Neuronal stem cell (in vitro differentiated cells): Measurements from ENCODE around the gene RPGRIP1.

Experiments used
- DNase-seq: peaks from one replicate; pipeline ENCODE4 v3.0.0-alpha.2; 2013; ENCODE audit warnings: low spot score
- H2AFZ ChIP-seq: one replicate; pipeline ENCODE4 v1.6.1; 2013; ENCODE audit warnings: mild to moderate bottlenecking, low read length, inconsistent platforms
- H2AK5ac ChIP-seq: 2 replicates; pipeline ENCODE4 v1.6.1; 2013; ENCODE audit warnings: low read depth, mild to moderate bottlenecking, inconsistent platforms, low read length, moderate library complexity, mixed read lengths
- H2BK120ac ChIP-seq: 2 replicates; pipeline ENCODE4 v1.6.1; 2013; ENCODE audit warnings: low read depth, mild to moderate bottlenecking, inconsistent platforms, low read length, moderate library complexity, mixed read lengths
- H2BK12ac ChIP-seq: one replicate; pipeline ENCODE4 v1.6.1; 2013; ENCODE audit warnings: low read length, inconsistent platforms
- H2BK15ac ChIP-seq: 2 replicates; pipeline ENCODE4 v1.6.1; 2013; ENCODE audit warnings: mild to moderate bottlenecking, low read length, inconsistent platforms, mixed read lengths
- H2BK5ac ChIP-seq: one replicate; pipeline ENCODE4 v1.6.1; 2013; ENCODE audit warnings: inconsistent platforms, mild to moderate bottlenecking, low read length, moderate library complexity
- H3K14ac ChIP-seq: one replicate; pipeline ENCODE4 v1.6.1; 2013; ENCODE audit warnings: low read length, inconsistent platforms
- H3K18ac ChIP-seq: 2 replicates; pipeline ENCODE4 v1.6.1; 2013; ENCODE audit warnings: low read length, inconsistent platforms
- H3K23ac ChIP-seq: 2 replicates; pipeline ENCODE4 v1.6.1; 2013; ENCODE audit warnings: low read depth, mild to moderate bottlenecking, mixed read lengths, low read length, inconsistent platforms; ENCODE audit not compliant: poor library complexity
- H3K27ac ChIP-seq: replicated peaks from 3 replicates; pipeline ENCODE4 v1.5.1; 2013; ENCODE audit warnings: low read length, inconsistent platforms
- H3K27me3 ChIP-seq, 3 experiments: 2 replicates each; pipeline ENCODE4 v1.6.1; 2013; ENCODE audit warnings: low read length in 3 of 3, mild to moderate bottlenecking in 2 of 3, inconsistent platforms in 1 of 3, low read depth in 1 of 3, mixed read lengths in 1 of 3, moderate library complexity in 1 of 3; ENCODE audit not compliant: control insufficient read depth in 3 of 3, insufficient read depth in 3 of 3
- H3K36me3 ChIP-seq, 2 donors: replicated peaks in 1 of 2; 2 replicates each; pipeline ENCODE4 v1.6.1; 2013; ENCODE audit warnings: low read length in 2 of 2; ENCODE audit not compliant: control insufficient read depth in 2 of 2, insufficient read depth in 2 of 2
- H3K4ac ChIP-seq: 2 replicates; pipeline ENCODE4 v1.6.1; 2013; ENCODE audit warnings: inconsistent platforms, mild to moderate bottlenecking, low read length, moderate library complexity
- H3K4me1 ChIP-seq, 2 donors: 1 replicate in 1 of 2; 2 replicates in 1 of 2; pipeline ENCODE4 v1.6.1; 2013; ENCODE audit warnings: low read length in 2 of 2, low read depth in 1 of 2; ENCODE audit not compliant: control insufficient read depth in 2 of 2, insufficient read depth in 1 of 2
- H3K4me2 ChIP-seq: one replicate; pipeline ENCODE4 v1.6.1; 2013; ENCODE audit warnings: mild to moderate bottlenecking, low read length, inconsistent platforms; ENCODE audit not compliant: insufficient read depth, poor library complexity, severe bottlenecking
- H3K4me3 ChIP-seq, 2 donors: 2 replicates each; pipeline ENCODE4 v1.5.1; 2013; ENCODE audit warnings: low read length in 2 of 2, mild to moderate bottlenecking in 2 of 2, inconsistent platforms in 1 of 2, moderate library complexity in 1 of 2
- H3K79me1 ChIP-seq: one replicate; pipeline ENCODE4 v1.6.1; 2013; ENCODE audit warnings: low read depth, mild to moderate bottlenecking, inconsistent platforms, low read length, moderate library complexity
- H3K9ac ChIP-seq: one replicate; pipeline ENCODE4 v1.6.1; 2013; ENCODE audit warnings: mild to moderate bottlenecking, low read depth, low read length, inconsistent platforms; ENCODE audit not compliant: poor library complexity
- H3K9me3 ChIP-seq, 2 donors: replicated peaks in 1 of 2; 2 replicates each; pipeline versions ENCODE3 to v1.6.1; 2013; ENCODE audit warnings: low read length in 2 of 2, mild to moderate bottlenecking in 2 of 2, inconsistent platforms in 1 of 2, low read depth in 1 of 2, mixed read lengths in 1 of 2, moderate library complexity in 1 of 2; ENCODE audit not compliant: control insufficient read depth in 2 of 2, insufficient read depth in 1 of 2
- H4K8ac ChIP-seq: one replicate; pipeline ENCODE4 v1.6.1; 2013; ENCODE audit warnings: low read depth, mild to moderate bottlenecking, inconsistent platforms, low read length, moderate library complexity
- H4K91ac ChIP-seq: one replicate; pipeline ENCODE4 v1.6.1; 2013; ENCODE audit warnings: low read length, low read depth, mild to moderate bottlenecking, inconsistent platforms; ENCODE audit not compliant: poor library complexity
- WGBS, 2 donors: extraction: QIAGEN DNeasy Blood & Tissue Kit; methylation state at CpG; one replicate each; pipeline ENCODE4 v1.1.7; 2013; ENCODE audit warnings: missing lambda C conversion rate in 2 of 2, mixed read lengths in 1 of 2; ENCODE audit not compliant: insufficient read length in 2 of 2, insufficient replicate concordance in 1 of 2; ENCODE audit errors: extremely low coverage in 2 of 2; 5-methylcytosine and 5-hydroxymethylcytosine counted together

RPGRIP1 gene

DNA sequence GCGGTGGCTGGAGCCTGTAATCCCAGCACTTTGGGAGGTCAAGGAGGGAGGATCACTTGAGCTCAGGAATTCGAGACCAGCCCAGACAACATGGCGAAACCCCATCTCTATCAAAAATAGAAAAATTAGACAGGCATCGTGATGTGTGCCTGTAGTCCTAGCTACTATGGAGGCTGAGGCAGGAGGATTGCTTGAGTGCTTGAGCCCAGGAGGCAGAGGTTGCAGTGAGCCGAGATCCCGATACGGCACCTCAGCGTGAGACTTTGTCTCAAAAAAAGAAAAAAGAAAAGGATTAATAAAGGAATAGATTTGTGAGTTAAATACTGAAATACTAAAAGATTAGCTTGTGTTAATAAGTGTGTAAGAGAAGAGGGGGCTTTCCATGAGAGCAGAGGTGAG is 29.4 kb downstream of the RPGRIP1 start:
- Histone ChIP-seq H3K27ac (no peak overlapping the region), H2BK12ac (no peak overlapping the region), H3K23ac (no peak overlapping the region), H3K4me1 (peaks cover 0 to 1% of the 10 kb centered on the region in 2 donors), H3K9me3 (no peaks in the 10 kb centered on the region), H2AK5ac (no peak overlapping the region), H3K79me1 (no peaks in the 10 kb centered on the region), H3K27me3 (no peaks in the 10 kb centered on the region), H2BK15ac (no peak overlapping the region), H2BK5ac (no peak overlapping the region), H3K36me3 (no peaks in the 10 kb centered on the region), H2BK120ac (no peak overlapping the region), H3K4me2 (peak overlapping the region; percentile 46), H2AFZ (peak overlapping the region; percentile 84), H3K4me3 (no peak overlapping the region), H3K9ac (no peak overlapping the region), H4K8ac (no peak overlapping the region), H4K91ac (no peak overlapping the region), H3K14ac (no peak overlapping the region), H3K18ac (no peak overlapping the region), H3K4ac (no peak overlapping the region)
- WGBS, 2 donors, result no CpG with 5 or more reads among the region's 8 CpGs
- DNase-seq, result no peak

DNA sequence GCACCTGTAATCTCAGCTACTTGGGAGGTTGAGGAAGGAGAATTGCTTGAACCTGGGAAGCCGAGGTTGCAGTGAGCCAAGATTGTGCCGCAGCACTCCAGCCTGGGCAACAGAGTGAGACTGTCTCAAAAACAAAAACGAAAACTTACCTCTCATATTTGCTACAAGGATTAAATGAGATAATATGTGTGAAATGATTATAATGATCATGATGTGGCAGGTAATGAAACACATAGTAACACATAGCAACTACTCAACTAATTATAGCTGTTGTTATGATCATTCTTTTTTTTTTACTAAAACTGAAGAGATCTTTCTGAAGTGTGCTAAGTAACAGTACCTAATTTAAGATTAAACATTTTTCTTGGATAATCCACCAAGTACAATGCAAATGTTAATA is 30.1 kb downstream of the RPGRIP1 start:
- no peak overlapping the region for H3K9ac ChIP-seq
- no peaks in the 10 kb centered on the region for H3K79me1 ChIP-seq
- no peak overlapping the region for H3K4ac ChIP-seq
- H2AFZ ChIP-seq, result no peak overlapping the region
- H3K27ac ChIP-seq, result no peak overlapping the region
- no peak overlapping the region for H3K23ac ChIP-seq
- H2BK5ac ChIP-seq, result no peak overlapping the region
- peaks cover 0 to 1% of the 10 kb centered on the region in 2 donors for H3K4me1 ChIP-seq
- H3K14ac ChIP-seq, result no peak overlapping the region
- no peak overlapping the region for H2BK15ac ChIP-seq
- H4K91ac ChIP-seq, result no peak overlapping the region
- no peaks in the 10 kb centered on the region for H3K36me3 ChIP-seq
- no peak for DNase-seq
- no peak overlapping the region for H3K4me2 ChIP-seq
- H4K8ac ChIP-seq, result no peak overlapping the region
- no CpG with 5 or more reads among the region's 3 CpGs for WGBS, 2 donors
- H3K9me3 ChIP-seq, result no peaks in the 10 kb centered on the region
- no peak overlapping the region for H2AK5ac ChIP-seq
- H3K18ac ChIP-seq, result no peak overlapping the region
- H3K27me3 ChIP-seq, result no peaks in the 10 kb centered on the region
- H3K4me3 ChIP-seq, result no peak overlapping the region
- H2BK120ac ChIP-seq, result no peak overlapping the region
- no peak overlapping the region for H2BK12ac ChIP-seq

DNA sequence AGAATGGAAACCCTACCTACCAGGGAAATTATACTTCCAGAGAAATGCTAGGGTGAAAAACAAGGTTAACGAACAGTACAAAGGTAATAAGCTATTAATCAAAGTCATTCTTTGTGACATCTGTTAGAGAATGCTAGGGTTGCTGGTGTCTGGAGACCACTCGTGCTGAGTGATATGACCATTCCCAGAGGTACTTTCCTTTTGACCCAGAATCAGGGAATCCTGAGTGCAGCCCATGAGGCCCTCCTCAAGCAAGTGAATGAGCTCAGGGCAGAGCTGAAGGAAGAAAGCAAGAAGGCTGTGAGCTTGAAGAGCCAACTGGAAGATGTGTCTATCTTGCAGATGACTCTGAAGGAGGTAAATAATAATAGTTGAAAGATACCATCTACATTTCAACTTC is 31.7 kb downstream of the RPGRIP1 start:
- no peak overlapping the region for H3K27ac ChIP-seq
- H3K18ac ChIP-seq, result no peak overlapping the region
- no peak overlapping the region for H4K91ac ChIP-seq
- no peak overlapping the region for H2BK120ac ChIP-seq
- H3K9ac ChIP-seq, result no peak overlapping the region
- H4K8ac ChIP-seq, result no peak overlapping the region
- no peak overlapping the region for H3K4me2 ChIP-seq
- no peaks in the 10 kb centered on the region for H3K9me3 ChIP-seq
- H3K14ac ChIP-seq, result no peak overlapping the region
- H3K79me1 ChIP-seq, result no peaks in the 10 kb centered on the region
- no peaks in the 10 kb centered on the region for H3K27me3 ChIP-seq
- peaks cover 0 to 1% of the 10 kb centered on the region in 2 donors for H3K4me1 ChIP-seq
- no peak for DNase-seq
- H2AFZ ChIP-seq, result no peak overlapping the region
- H3K4me3 ChIP-seq, result no peak overlapping the region
- no peak overlapping the region for H2BK15ac ChIP-seq
- WGBS, 2 donors, result no CpG with 5 or more reads among the region's 2 CpGs
- H2BK12ac ChIP-seq, result no peak overlapping the region
- no peak overlapping the region for H3K4ac ChIP-seq
- H2AK5ac ChIP-seq, result no peak overlapping the region
- no peak overlapping the region for H2BK5ac ChIP-seq
- H3K36me3 ChIP-seq, result no peaks in the 10 kb centered on the region
- H3K23ac ChIP-seq, result no peak overlapping the region

DNA sequence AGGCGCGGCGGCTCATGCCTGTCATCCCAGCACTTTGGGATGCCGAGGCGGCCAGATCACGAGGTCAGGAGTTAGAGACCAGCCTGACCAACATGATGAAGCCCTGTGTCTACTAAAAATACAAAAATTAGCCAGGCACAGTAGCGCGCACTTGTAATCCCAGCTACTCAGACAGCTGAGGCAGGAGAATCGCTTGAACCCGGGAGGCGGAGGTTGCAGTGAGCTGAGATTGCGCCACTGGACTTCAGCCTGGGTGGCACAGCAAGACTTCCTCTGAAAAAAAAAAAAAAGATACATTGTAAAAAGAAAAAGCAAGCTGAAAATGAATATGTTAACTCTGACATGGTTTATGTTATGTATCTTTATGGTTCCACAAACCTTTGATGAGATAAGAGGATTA is 33.6 kb downstream of the RPGRIP1 start:
- no peak for DNase-seq
- H2BK5ac ChIP-seq, result no peak overlapping the region
- H2AK5ac ChIP-seq, result no peak overlapping the region
- H4K8ac ChIP-seq, result no peak overlapping the region
- no peak overlapping the region for H3K4ac ChIP-seq
- no peak overlapping the region for H3K9ac ChIP-seq
- H3K4me2 ChIP-seq, result no peak overlapping the region
- no peak overlapping the region for H3K23ac ChIP-seq
- WGBS, 2 donors, result no CpG with 5 or more reads among the region's 12 CpGs
- no peak overlapping the region for H2AFZ ChIP-seq
- H3K18ac ChIP-seq, result no peak overlapping the region
- no peak overlapping the region for H2BK120ac ChIP-seq
- H3K79me1 ChIP-seq, result no peaks in the 10 kb centered on the region
- H3K14ac ChIP-seq, result no peak overlapping the region
- H3K27ac ChIP-seq, result no peak overlapping the region
- no peak overlapping the region for H2BK12ac ChIP-seq
- no peak overlapping the region for H3K4me3 ChIP-seq
- no peak overlapping the region for H2BK15ac ChIP-seq
- H3K27me3 ChIP-seq, result no peaks in the 10 kb centered on the region
- no peak overlapping the region for H4K91ac ChIP-seq
- no peaks in the 10 kb centered on the region for H3K9me3 ChIP-seq
- no peaks in the 10 kb centered on the region for H3K4me1 ChIP-seq
- no peaks in the 10 kb centered on the region for H3K36me3 ChIP-seq
